ENCODE data around the gene ZNRF3. TPM values are rescaled to one million over a fixed set of nuclear protein-coding genes. Genes with fewer than 3 reads are reported as not detected.

The ZNRF3 gene
- total RNA-seq, 1 donor from 2014 or later = 18.5 TPM

DNA sequence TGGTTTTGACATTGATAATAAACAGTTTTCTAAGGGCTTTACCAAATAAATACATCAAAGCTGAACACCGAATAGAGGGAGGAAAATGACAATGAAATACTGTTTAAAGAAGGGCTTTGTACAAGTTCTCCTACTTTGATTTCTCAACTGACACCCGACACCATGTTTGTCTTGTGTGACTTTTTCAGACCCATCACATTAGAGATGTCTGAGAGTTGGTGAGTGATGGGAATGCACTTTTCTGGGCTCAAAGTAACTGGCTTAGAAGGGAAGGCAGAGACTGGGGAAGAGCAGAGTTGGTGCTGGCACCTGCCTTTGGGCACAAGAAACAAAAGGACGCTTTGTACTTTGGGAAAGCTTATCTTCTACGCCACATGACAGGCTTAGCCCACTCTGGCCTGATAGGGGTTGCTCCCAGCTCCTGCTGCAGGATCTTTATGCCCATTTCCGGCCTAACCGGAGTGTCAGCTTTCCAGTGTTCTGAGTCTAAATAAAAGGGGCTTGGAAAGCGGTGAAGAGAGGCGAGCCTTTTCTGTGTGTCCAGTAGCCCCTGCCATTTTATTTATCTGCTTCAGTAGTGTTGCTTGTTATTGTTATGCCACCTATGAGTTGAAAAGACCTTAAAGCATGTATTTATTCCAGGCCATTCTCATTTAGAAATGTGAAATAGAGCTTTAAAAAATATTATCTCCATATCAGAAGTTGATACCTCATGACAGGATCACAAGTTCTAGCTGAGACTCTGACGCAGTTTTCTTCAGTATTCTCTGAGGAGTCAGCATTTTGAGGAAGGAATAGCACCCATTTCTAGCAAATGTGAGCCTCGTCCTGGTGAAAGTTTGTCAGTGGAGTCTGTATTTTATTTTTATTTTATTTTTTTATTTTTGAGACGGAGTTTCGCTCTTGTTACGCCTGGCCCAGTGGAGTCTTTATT lies 213.6 kb downstream of the ZNRF3 start:
- no peaks in the 10 kb centered on the region for H3K9me3 Mint-ChIP-seq
- peaks cover 19% of the 10 kb centered on the region for H3K4me1 Mint-ChIP-seq
- H3K27me3 Mint-ChIP-seq (ENCODE audit: low read depth) = no peaks in the 10 kb centered on the region
- no peaks in the 10 kb centered on the region for H3K36me3 Mint-ChIP-seq (ENCODE audit: low read depth)
- peak overlapping the region; percentile 3 for H3K4me3 Mint-ChIP-seq
- peak; percentile 15 for DNase-seq (ENCODE audit: low read depth, low spot score)
- TF ChIP-seq, protein P1, sequence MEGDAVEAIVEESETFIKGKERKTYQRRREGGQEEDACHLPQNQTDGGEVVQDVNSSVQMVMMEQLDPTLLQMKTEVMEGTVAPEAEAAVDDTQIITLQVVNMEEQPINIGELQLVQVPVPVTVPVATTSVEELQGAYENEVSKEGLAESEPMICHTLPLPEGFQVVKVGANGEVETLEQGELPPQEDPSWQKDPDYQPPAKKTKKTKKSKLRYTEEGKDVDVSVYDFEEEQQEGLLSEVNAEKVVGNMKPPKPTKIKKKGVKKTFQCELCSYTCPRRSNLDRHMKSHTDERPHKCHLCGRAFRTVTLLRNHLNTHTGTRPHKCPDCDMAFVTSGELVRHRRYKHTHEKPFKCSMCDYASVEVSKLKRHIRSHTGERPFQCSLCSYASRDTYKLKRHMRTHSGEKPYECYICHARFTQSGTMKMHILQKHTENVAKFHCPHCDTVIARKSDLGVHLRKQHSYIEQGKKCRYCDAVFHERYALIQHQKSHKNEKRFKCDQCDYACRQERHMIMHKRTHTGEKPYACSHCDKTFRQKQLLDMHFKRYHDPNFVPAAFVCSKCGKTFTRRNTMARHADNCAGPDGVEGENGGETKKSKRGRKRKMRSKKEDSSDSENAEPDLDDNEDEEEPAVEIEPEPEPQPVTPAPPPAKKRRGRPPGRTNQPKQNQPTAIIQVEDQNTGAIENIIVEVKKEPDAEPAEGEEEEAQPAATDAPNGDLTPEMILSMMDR (conservative IDR thresholded peaks at IDR 0.05) = no peak
- H3K27ac Mint-ChIP-seq (ENCODE audit: unreplicated experiment) = no peak overlapping the region

DNA sequence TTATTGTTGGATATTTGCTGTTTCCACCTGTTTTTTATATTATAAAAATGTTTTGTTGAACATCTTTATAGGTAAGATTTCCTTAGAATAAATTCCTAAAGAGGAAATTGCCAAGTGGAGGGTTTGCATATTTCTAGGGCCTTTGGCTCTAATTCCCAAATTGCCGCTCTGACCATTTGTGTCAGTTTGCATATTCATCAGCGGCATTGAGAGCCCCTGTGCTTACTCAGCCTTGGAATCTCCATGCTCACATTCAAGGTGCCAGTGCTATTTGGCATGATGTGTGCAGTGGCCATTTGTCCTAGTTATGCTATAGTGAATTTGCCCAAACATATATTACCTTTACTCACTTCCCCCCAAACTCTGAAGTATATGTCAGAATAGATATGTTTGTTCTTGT lies 214.9 kb downstream of the ZNRF3 start:
- Mint-ChIP-seq H3K4me1 (peaks cover 32% of the 10 kb centered on the region), H3K27ac (ENCODE audit: unreplicated experiment) (no peak overlapping the region), H3K4me3 (no peak overlapping the region), H3K27me3 (ENCODE audit: low read depth) (no peaks in the 10 kb centered on the region), H3K36me3 (ENCODE audit: low read depth) (no peaks in the 10 kb centered on the region), H3K9me3 (no peaks in the 10 kb centered on the region)
- DNase-seq (ENCODE audit: low read depth, low spot score) = no peak
- TF ChIP-seq, protein P1 (conservative IDR thresholded peaks at IDR 0.05) = no peak

DNA sequence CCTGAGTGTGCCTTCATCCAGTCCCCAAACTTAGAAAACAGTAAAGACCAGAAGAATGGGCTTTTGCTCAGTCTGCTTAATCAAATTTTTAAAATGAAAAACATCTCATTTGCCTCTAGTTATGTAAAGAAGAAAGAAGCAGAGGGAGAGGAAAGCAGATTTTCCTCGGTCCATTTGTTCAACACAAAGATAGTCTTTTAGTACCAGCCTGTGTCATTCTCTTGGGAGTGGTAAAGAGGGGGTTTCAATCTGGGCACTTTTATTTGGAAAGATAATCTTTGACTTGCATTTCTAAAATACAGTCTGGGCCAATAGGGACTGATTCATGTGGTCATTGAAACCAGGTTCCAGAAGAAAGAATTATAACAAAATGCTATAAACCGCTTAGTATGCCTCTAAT lies 218.9 kb downstream of the ZNRF3 start:
- no peak for DNase-seq (ENCODE audit: low read depth, low spot score)
- no peak overlapping the region for H3K27ac Mint-ChIP-seq (ENCODE audit: unreplicated experiment)
- peaks cover 23% of the 10 kb centered on the region for H3K4me1 Mint-ChIP-seq
- no peak overlapping the region for H3K4me3 Mint-ChIP-seq
- H3K36me3 Mint-ChIP-seq (ENCODE audit: low read depth) = no peaks in the 10 kb centered on the region
- TF ChIP-seq, protein P1 (conservative IDR thresholded peaks at IDR 0.05) = no peak
- H3K27me3 Mint-ChIP-seq (ENCODE audit: low read depth) = no peaks in the 10 kb centered on the region
- H3K9me3 Mint-ChIP-seq = no peaks in the 10 kb centered on the region

- Mint-ChIP-seq H3K9me3 (no peaks in the 10 kb centered on the region), H3K27me3 (ENCODE audit: low read depth) (no peaks in the 10 kb centered on the region), H3K36me3 (ENCODE audit: low read depth) (no peaks in the 10 kb centered on the region), H3K4me1 (peaks cover 18% of the 10 kb centered on the region), H3K27ac (ENCODE audit: unreplicated experiment) (peak overlapping the region; percentile 22), H3K4me3 (no peak overlapping the region)
- DNase-seq (ENCODE audit: low read depth, low spot score) = no peak
- TF ChIP-seq, protein P1 (conservative IDR thresholded peaks at IDR 0.05) = no peak
Observed at GRCh38 chr22:29103121-29103520, 219.7 kb downstream of the ZNRF3 start.

GRCh38 chr22:29105468-29105867 lies 222.1 kb downstream of the ZNRF3 start:
- no peak for DNase-seq (ENCODE audit: low read depth, low spot score)
- TF ChIP-seq, protein P1 (conservative IDR thresholded peaks at IDR 0.05) = no peak
- Mint-ChIP-seq H3K9me3 (no peaks in the 10 kb centered on the region), H3K27me3 (ENCODE audit: low read depth) (no peaks in the 10 kb centered on the region), H3K4me3 (no peak overlapping the region), H3K36me3 (ENCODE audit: low read depth) (no peaks in the 10 kb centered on the region), H3K27ac (ENCODE audit: unreplicated experiment) (no peak overlapping the region), H3K4me1 (peaks cover 30% of the 10 kb centered on the region)

All from neural crest cell (in vitro differentiated cells).